ENCODE results near the gene RNU7-1.

DNA sequence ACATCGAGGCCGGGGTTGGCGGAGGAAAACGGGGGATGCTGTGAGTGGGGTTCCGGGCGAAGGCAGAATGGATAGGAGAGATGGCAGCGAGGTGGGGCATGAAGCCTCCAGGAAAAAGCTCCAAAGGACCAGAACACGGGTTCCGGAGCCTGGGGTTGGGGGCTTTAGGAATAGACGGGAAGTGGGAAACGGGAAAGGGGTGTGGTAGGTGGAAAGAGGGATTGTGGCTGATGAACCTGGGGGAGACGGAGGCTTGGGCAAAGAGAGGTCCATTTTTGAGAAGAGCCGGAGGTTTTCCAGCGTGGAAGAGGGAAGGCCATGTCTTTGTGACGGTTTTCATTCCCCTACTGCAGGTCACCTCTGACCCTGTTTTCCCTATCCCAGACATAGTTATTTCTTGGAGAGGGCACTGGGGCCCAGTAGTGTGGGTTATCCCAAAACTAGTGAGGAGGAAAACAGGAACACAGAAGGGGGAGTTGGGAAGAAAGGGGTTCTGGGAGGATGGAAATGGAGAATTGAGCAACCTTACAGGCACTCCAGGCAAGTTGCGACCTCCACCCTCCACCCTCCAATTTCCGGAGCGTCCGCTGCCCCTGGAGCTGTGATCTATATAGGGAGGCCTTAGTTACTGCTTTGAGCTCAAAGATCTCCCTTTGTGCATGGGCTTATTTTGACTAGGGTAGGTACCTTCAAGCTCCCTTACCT is 14.8 kb upstream of the RNU7-1 start:
- TF ChIP-seq, protein P1, sequence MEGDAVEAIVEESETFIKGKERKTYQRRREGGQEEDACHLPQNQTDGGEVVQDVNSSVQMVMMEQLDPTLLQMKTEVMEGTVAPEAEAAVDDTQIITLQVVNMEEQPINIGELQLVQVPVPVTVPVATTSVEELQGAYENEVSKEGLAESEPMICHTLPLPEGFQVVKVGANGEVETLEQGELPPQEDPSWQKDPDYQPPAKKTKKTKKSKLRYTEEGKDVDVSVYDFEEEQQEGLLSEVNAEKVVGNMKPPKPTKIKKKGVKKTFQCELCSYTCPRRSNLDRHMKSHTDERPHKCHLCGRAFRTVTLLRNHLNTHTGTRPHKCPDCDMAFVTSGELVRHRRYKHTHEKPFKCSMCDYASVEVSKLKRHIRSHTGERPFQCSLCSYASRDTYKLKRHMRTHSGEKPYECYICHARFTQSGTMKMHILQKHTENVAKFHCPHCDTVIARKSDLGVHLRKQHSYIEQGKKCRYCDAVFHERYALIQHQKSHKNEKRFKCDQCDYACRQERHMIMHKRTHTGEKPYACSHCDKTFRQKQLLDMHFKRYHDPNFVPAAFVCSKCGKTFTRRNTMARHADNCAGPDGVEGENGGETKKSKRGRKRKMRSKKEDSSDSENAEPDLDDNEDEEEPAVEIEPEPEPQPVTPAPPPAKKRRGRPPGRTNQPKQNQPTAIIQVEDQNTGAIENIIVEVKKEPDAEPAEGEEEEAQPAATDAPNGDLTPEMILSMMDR (IDR thresholded peaks at IDR 0.05; ENCODE audit: insufficient read depth, low read length, poor library complexity, severe bottlenecking): no peak
- TF ChIP-seq EZH2phosphoT487 (conservative IDR thresholded peaks at IDR 0.05; ENCODE audit: low read length): no peak
